Globus pallidus (tissue), 1 donor: ENCODE measurements around the gene CCL4.
"Not testable (repeated sequence)": the region's sequence is repeated elsewhere in the genome, so short reads cannot be mapped to it uniquely, and the experiment has no call there.

ENCODE experiments used
- DNase-seq: peaks from one replicate; pipeline ENCODE4 v3.0.0-alpha.2; 2015; ENCODE audit warnings: low spot score

Gene CCL4

DNA sequence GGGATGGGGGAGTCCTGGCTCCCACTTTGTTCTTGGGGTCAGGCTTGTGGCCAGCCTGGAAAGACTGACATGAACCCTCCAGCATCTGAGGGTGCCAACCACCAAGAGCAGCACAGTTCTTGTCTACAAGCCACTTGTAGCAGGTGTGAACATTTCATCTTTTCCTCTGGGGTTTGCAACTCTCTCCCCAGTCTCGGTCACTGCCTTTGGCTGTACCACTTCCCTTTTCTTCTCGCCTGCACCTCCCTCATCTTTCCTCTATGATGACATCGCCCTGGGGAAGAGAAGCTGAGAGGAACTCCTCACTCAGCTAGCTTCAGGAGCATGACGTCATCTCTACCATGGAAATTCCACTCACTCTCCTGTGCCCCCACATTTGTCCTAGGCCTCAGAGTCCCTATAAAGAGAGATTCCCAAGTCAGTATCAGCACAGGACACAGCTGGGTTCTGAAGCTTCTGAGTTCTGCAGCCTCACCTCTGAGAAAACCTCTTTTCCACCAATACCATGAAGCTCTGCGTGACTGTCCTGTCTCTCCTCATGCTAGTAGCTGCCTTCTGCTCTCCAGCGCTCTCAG is at the start of gene CCL4:
CCL4 (plus strand) TSS at position 427 of the 575 bp plus-strand sequence; CDS start at position 506, 79 bp downstream.
- DNase-seq, result peak; percentile 23

DNA sequence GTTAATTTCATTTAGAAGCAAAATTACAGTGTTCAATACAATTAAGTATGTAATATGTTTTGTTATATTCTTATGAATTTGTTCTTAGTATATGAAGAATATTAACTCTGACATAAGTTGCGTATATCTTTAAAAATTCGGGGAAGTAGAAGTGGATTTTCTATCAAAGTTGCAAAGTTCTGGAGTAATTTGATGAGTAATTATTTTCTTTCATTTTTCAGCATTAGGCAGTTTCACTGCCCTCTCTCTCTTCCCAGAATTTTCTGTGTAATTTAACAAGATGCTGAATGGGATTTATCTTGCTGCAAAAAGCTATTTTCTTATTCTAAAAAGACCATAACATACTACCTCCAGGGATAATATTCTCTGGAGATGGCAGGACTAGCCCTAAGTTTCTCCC is 48.5 kb upstream of the CCL4 start:
- DNase-seq, result no peak

DNA sequence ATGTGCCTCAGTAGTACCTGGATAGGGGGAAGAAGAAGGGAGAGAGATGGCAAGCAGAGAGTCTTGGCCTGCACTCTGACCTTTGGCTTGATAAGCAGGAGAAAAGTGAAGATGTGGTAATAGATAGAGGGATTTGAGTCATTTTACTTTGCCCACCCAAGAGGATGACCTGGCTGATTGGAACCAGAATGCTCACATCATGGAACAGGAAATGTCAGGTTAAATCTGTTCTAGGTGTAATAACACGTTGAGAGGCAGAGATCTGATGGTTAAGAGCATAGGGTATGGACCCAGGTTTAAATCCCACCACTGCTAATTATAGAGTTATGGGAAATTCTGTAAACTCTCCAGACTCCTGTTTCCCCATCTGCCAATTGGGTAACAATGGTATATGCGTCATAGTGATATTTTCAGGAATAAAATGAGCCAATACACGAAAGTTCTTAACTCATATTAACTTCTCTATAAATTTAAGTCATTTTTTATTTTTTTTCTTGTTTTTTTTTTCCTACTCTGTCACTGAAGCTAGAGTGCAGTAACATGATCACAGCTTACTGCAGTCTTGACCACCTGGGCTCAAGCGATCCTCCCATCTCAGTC is 47.6 kb upstream of the CCL4 start:
- DNase-seq, result no peak

DNA sequence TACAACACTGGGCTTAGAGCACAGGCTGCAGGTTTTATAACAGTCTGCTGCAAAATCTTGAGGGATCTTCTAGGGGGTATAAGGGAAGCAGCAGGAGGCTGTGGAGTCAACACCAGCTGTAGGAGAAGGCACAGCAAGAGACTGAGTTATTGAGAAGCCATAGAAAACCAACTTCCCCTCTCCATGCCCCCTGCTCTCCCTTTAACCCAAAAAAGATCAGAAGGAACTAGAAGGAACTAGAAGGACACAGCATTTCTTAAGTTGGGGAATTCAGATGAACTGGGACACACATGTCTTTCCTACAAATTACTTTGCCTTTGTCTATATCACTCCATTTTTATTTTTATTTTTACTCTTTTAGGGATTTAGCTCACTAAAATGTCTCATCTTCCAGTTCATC is 45.7 kb upstream of the CCL4 start:
- DNase-seq, result no peak

DNA sequence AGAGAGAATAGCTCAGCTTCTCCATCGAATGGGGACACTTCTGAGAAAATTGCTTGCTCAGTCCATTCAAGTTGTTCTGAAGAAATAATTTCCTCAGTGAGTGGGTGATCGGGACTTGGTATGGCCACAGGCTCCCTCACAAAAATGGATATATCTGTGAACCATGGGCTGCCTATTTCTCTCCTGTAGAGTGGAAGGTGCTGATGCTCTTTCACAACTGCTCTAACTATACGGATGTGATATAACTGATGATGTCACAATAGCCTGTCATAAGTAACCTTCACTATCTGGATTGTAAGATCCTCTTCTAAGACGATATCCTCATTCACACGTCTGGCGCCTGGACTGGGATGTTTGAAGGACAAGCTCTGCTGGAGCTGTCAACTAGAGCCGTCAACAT is 44.2 kb upstream of the CCL4 start:
- no peak for DNase-seq

DNA sequence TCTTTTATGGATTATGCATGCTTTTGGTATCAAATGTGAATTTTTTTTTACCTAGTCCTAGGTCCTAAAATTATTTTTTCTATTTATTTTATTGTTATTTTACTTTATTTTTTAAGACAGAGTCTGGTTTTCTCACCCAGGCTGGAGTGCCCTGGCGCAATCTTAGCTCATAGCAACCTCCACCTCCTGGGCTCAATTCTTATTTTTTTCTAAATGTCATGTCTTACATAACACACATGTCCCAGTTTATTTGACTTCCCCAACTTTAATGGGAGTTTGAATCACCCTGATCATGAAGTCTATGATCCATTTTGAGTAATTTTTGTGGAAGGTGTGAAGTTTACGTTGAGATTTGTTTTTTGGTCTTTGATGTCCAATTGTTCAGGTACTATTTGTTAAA is 42.8 kb upstream of the CCL4 start:
- no peak for DNase-seq

DNA sequence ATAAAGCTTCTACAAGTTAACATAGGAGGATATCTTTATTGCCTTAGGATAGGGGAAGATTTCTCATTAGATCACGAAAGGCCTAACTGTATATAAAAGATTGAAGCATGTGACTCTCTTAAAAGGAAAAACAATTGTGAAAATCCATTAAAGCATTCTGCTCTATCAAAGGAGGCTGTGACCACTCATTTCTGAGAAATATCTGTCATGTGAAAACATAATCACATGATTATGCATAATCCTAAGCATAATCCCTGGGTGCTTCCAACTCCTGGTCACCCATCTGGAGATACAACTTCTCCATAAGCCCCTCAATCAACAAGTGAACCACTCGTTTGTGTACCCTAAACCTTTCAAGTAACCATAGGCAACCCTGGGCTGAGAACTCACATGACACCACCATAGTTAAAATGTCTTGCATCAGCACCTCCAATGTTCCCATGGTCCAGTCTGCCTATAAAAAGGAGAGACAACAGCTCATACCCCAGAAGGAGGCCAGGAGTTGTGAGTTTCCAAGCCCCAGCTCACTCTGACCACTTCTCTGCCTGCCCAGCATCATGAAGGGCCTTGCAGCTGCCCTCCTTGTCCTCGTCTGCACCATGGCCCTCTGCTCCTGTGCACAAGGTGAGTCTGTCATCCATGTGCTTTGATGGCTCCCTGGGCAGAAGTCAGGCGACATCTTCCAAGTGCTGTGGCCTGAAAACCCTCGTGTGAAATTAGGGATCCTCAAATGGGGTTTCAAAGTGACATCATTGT is 39.7 kb upstream of the CCL4 start, which contains the start of gene CCL18:
CCL18 (plus strand) TSS at position 487 of the 756 bp plus-strand sequence; CDS start at position 558, 71 bp downstream.
- no peak for DNase-seq

DNA sequence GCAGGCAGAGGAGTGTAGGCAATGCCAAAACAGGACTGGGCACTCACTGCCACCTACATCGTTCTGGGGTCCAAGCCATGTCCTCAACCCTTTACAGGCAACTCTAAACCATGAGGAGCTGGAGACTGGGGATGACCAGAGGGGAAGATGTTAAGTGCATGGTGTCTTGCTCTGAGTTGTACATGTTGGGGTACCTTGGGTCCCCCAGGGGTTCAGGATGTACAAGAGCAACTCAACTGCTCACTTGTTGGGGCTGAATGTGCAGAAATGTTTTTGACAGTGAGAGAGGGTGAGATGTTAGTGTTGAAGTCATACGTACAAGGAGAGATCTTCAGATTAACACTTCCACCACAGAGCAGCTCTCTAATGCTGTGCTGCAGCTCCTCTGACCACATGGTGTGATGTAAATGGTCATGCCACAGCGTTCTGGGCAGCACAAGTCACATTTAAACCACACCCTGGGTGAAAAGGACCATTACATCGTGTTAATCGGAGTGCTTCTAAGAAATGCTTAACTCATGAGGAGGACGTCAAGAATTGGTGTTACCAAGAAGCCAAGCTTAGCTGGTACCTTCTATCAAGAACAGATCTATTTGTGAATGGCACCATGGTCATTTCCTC is 37.2 kb upstream of the CCL4 start:
- no peak for DNase-seq

DNA sequence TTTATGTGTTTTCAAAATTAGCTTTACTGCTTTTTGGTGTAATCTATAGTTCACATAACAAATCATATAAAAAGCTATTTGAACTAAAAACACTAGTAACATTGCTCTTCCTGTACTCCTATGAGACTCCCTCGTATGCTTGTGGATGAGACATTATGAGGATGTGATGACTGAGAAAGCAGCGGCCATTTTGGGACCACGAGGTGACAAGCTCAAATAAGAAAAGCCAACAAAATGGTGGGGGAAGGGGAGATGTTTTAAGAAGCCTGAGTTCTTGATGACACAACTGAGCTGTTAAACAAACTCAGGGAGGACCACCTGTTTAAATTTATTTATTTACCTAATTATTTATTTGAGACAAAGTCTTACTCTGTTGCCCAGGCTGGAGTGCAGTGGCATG is 35.1 kb upstream of the CCL4 start:
- no peak for DNase-seq

DNA sequence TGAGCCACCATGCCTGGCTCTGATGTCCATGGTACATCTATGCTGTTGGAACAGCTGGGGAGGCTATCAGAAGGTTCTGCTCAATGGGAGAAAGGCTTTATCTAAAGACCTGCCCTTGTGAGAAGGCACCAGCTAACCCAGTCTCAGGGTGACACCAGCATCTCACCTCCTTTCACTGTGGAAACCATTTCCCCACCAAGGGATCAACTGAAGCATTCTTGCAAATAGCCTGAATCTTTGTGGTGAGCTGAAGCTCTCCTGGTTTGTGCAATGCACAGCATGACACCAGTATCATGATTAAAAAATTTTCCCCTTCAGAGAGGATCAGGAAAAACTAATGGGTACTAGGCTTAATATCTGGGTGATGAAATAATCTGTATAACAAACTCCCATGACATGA is 34.5 kb upstream of the CCL4 start:
- DNase-seq, result no peak

DNA sequence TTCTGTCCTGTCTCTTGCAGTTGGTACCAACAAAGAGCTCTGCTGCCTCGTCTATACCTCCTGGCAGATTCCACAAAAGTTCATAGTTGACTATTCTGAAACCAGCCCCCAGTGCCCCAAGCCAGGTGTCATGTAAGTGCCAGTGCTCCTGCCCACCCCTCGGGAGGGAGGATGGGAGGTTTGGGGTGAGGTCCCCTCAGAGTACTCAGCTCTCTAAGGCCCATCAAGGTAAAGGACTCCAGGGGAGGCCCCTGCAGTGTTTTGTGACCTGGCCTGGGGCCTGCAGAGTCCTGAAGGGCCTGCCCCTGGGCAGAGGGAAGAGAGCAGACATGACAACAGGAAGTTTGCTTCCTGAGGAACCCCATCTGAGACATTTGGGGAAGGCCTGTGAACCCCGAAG is 33.2 kb upstream of the CCL4 start:
- DNase-seq, result no peak

DNA sequence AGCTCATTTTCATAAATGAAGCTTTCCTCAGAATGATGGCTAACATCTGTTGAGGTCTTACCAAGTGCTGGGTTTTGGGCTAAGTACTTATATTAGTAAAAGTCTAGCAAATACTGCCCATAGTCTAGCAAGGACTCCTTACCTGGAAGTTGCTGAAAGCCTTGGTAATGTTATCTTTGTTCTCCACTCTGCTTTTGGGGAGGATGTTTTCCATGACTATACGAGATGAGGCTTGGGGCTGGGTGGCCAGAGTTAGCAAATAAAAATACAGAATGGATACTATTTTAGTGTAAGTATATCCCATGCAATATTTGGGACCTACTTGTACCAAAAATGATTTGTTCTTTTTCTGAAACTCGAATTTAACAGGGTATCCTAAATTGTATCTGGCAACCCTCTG is 31.9 kb upstream of the CCL4 start:
- no peak for DNase-seq

DNA sequence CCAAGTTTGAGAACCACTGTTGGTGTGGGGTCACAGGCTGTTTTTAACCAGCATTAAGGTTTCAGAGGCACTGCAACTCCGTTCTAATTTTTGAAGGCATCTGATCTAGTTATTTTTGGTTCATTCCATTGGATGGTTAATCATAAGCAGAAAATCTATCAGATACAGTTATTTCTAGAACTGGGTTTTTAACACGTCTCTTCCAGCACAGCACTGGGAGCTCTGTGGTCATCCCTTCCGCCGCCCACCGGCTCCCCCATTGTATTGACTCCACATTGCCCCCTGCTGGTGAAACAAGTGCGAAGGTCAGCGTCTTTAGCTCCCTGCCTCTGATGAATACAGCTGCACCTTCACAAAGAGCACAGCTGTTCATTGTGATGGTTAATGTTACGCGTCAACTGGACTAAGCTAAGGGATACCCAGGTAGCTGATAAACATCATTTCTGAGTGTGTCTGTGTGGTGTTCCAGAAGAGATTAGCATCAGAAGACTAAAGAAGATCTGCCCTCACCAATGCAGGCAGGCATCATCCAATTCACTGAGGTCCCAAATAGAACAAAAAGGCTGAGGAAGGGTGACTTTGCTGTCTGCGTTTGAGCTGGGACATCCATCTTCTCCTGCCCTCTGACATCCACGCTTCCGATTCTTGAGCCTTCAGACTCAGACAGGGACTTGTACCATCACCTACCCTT is 31.1 kb upstream of the CCL4 start:
- peak; percentile 16 for DNase-seq

DNA sequence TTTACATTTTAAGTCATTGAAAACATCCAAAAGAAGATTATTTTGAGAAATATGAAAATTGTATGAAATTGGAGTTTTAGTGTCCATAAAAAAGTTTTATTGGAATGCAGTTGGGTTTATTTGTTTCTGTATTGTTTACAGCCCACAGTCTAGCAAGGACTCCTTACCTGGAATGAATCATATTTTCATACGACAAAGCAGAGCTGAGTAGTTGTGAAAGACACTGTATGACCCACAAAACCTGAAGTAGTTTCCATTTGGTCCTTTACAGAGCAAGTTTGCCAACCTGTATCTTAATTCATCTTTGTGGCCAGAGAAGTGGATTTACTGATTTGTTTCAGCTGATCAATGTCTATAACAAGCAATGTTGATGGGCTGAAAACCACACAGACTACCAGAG is 29.3 kb upstream of the CCL4 start:
- no peak for DNase-seq

DNA sequence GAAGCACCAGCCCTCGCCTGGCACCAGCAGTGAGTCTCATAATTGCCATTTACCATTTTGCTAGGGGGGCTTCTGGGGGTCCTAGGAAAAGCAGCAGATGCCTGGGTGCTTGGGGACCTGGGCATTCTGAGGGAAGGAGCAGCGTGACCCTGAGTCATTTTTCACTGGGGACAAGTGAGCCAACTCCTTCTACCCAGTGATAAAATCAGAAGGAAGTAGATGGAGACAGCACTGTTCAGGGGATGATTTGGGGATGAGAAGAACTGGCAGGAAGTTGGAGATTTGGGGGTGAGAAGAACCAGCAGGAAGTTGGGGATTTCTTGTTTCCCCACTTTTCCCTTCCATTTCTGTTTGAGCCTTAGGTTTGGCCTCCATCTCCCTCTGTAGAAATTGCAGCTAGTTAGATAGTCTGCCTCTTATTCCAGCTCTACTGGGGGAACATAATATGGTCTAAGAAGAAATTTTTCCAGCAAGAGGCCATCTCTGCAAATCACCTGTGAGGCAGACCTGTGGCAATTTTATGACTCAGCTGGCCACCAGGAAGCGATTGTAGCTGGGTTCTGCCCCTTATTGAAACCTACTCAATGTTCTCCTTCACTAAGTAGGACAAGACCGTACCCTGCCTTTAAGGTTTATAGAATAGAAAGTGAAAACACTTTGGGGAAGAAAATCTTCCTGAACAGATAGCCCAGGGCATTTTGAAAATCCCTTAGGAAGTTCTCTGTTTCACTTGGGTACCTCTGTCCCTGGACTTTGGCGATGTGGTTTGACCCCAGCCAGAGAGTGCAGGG is 21.8 kb upstream of the CCL4 start:
- not testable (repeated sequence) for DNase-seq

DNA sequence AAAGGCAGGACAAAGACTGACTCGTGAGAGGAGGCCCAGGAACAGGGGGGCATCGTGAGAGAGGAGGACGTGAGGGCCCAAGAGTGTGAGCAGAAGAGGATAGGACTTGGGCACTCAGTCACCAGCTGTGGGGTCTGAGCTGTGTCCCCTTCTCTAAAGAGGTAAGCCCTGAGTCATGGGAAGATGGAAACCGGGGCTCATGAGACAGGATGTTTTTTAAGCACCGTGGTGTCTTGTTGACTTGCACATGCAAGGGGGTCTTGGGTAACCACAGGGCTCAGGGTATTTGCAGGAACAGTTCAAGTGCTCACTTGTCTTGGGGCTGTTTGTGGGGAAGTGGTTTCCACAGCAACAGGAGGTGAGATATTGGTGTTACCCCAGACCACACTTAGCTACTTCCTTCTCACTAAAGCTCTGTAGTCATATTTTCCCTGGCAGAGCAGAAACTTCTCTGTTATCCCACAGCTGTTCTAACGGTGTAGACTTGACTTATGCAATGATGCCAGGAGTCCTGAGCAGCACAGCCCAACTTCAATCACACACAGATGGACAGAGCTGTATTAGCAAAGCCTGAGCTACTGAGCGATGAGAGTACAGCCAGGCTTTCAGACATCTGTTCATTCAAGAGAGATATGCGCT is 21.0 kb upstream of the CCL4 start:
- not testable (repeated sequence) for DNase-seq

DNA sequence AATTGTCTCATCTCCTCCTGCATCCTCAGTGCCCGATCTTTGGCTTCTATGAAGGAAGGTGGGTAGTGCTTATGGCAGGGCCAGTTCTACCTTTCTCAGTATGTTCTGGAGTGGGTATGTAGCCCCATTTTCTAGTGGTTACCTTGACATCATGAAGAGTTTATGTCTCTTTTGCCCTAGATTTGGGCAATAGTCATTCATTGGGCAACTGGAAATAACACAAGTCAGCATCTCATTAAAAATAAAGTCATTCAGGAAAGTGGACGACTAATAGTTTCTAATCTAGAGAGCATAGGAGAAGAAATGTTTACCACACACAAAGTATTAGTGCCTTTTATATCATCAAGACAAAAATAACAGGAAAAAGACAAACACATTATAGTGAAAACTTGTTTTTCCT is 19.9 kb upstream of the CCL4 start:
- not testable (repeated sequence) for DNase-seq

DNA sequence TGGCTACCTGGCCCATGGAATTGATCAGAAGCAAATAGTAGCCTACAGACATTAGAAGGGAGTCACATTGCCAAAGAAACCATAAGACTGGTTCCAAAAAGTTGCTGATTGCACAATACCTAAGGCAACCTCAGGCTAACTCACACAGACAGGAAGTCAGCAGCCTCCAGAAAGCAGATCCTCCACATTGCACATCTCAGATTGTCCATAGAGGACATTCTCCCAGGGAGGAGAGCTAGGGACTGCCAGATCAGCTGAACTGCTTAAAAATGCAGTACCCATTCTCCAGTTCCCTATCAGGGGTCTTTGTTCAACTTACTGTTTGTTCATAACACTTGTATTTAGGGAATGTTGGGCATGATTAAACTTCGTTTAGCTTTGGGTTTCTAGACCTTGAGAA is 17.9 kb upstream of the CCL4 start:
- peak; percentile 10 for DNase-seq

DNA sequence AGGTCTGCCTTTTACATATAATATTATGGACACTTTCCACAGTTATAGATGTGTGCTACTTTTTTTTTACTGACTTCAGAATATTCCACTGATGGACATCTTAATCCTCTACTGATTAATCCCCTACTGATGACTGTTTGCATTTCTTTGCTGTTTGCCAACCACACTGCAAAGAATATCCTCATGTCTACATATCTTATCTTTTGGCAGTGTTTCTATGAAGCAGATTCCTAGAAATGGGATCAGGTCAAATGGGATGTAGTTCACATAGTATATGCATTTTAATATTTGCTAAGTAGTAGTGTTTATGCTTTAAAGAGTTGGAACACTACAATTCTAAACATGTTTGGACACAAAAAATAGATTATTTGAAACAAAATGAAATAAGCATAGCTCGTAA is 16.8 kb upstream of the CCL4 start:
- DNase-seq, result no peak

DNA sequence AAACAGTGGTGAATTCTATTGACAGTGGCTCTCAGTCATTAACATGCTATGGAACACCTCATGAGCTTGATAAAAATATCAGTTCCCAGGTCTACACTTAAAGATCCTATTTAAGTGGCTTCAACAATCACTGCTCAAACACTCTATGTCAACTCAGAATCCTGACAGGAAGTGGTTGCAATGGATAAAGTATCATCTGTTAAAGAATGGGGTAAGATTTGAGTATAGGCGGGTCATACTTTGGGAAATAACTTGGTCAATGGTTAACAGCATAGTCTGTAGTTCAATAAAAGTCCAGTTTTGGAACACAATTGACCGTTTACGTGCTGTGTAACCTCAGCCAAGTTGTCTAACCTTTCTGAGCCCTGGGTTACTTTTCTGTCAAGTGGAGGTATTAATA is 16.2 kb upstream of the CCL4 start:
- not testable (repeated sequence) for DNase-seq
